OCI-LY7 (cell line): ENCODE measurements around the gene LSS. TPM values are rescaled to one million over a fixed set of nuclear protein-coding genes. Genes with fewer than 3 reads are reported as not detected.

Experiments
- BruUV-seq: library from RNA; stranded (reverse); fragments of 400-500 nt; replicated peaks from 2 replicates; lab custom pipeline; 2021; lab: Mats Ljungman, UMichigan
- CTCF ChIA-PET: fragments of 300-600 bp; sonication (Branson Sonifier 250); formaldehyde crosslinking; loops from one replicate; lab custom pipeline; 2022; ENCODE audit warnings: antibody characterized with exemption; ENCODE audit not compliant: unreplicated experiment; lab: Charles Lee
- POLR2A ChIA-PET: fragments of 300-600 bp; sonication (Branson Sonifier 250); formaldehyde crosslinking; loops from one replicate; lab custom pipeline; 2022; ENCODE audit warnings: antibody characterized with exemption; lab: Charles Lee
- DNase-seq: peaks from one replicate; pipeline ENCODE4 v3.0.0-alpha.2; 2015; ENCODE audit warnings: low spot score
- H2AFZ ChIP-seq: fragments of 200-600 bp; sonication (generic), shearing (Covaris generic); 2 replicates; pipeline ENCODE4 v1.6.1; 2014; ENCODE audit warnings: mild to moderate bottlenecking, antibody characterized with exemption, low read length, moderate library complexity
- H3K27ac ChIP-seq: fragments of 200-600 bp; sonication (generic); 2 replicates; pipeline ENCODE4 v1.5.1; 2014; ENCODE audit warnings: mixed run types, low read depth, mild to moderate bottlenecking, moderate library complexity, low read length, inconsistent platforms; ENCODE audit not compliant: poor library complexity, severe bottlenecking
- H3K36me3 ChIP-seq: fragments of 200-600 bp; sonication (generic); 2 replicates; pipeline ENCODE4 v1.6.1; 2014; ENCODE audit warnings: mild to moderate bottlenecking, antibody characterized with exemption, low read length, moderate library complexity, mixed read lengths; ENCODE audit not compliant: insufficient read depth
- H3K4me1 ChIP-seq: fragments of 200-600 bp; sonication (generic); 2 replicates; pipeline ENCODE4 v1.5.1; 2014; ENCODE audit warnings: mild to moderate bottlenecking, low read length; ENCODE audit not compliant: insufficient read depth, poor library complexity, severe bottlenecking
- H3K4me2 ChIP-seq: fragments of 200-600 bp; sonication (generic); 2 replicates; pipeline ENCODE4 v1.6.1; 2014; ENCODE audit warnings: mild to moderate bottlenecking, low read length
- H3K4me3 ChIP-seq: fragments of 200-600 bp; sonication (generic); 2 replicates; pipeline ENCODE4 v1.5.1; 2014; ENCODE audit warnings: mild to moderate bottlenecking, low read depth, low read length; ENCODE audit not compliant: poor library complexity, severe bottlenecking
- H3K79me2 ChIP-seq: fragments of 200-600 bp; sonication (generic); 2 replicates; pipeline ENCODE4 v1.6.1; 2016; ENCODE audit warnings: low read depth, mild to moderate bottlenecking, low read length, moderate library complexity, mixed read lengths; ENCODE audit not compliant: insufficient read depth
- H3K9me2 ChIP-seq: fragments of 200-600 bp; sonication (generic); 2 replicates; pipeline ENCODE4 v1.6.1; 2016; ENCODE audit warnings: mild to moderate bottlenecking, low read length, mixed read lengths; ENCODE audit not compliant: insufficient read depth
- H3K9me3 ChIP-seq: fragments of 200-600 bp; sonication (generic); 2 replicates; pipeline ENCODE4 v1.6.1; 2014; ENCODE audit warnings: mild to moderate bottlenecking, mixed run types, low read length, mixed read lengths
- H4K20me1 ChIP-seq: fragments of 200-600 bp; sonication (generic); 2 replicates; pipeline ENCODE4 v1.6.1; 2014; ENCODE audit warnings: mild to moderate bottlenecking, antibody characterized with exemption, low read length, moderate library complexity, mixed read lengths; ENCODE audit not compliant: insufficient read depth
- EZH2phosphoT487 ChIP-seq: fragments of 200-600 bp; sonication (generic); IDR thresholded peaks from 2 replicates; pipeline ENCODE4 v1.6.1; 2018; ENCODE audit warnings: low read depth, borderline replicate concordance, mild to moderate bottlenecking, mixed run types, antibody characterized with exemption, low read length, moderate library complexity, mixed read lengths
- intact Hi-C: fragments of 100-400 bp; cut with micrococcal nuclease; formaldehyde crosslinking; loops from one replicate; pipeline ENCODE4 v1.10.0; 2022; ENCODE audit not compliant: unreplicated experiment
- total RNA-seq, 2 experiments: library from RNA; depleted of rRNA in 1 of 2; stranded (reverse); fragments of >200 nt in 1 of 2; shearing (Covaris generic) in 1 of 2; gene quantifications; 2 replicates each; pipeline ENCODE4 v1.2.3, GENCODE V29; 2014 to 2022
- TF ChIP-seq, protein P1 (sequence below): fragments of 200-600 bp; sonication (generic); conservative IDR thresholded peaks from 2 replicates; pipeline ENCODE4 v1.5.1; 2014; ENCODE audit warnings: mild to moderate bottlenecking, antibody characterized with exemption, low read length, moderate library complexity, mixed read lengths

Gene LSS
- total RNA-seq, 2 experiments from 2014 or later = 45.4 to 137 TPM

DNA sequence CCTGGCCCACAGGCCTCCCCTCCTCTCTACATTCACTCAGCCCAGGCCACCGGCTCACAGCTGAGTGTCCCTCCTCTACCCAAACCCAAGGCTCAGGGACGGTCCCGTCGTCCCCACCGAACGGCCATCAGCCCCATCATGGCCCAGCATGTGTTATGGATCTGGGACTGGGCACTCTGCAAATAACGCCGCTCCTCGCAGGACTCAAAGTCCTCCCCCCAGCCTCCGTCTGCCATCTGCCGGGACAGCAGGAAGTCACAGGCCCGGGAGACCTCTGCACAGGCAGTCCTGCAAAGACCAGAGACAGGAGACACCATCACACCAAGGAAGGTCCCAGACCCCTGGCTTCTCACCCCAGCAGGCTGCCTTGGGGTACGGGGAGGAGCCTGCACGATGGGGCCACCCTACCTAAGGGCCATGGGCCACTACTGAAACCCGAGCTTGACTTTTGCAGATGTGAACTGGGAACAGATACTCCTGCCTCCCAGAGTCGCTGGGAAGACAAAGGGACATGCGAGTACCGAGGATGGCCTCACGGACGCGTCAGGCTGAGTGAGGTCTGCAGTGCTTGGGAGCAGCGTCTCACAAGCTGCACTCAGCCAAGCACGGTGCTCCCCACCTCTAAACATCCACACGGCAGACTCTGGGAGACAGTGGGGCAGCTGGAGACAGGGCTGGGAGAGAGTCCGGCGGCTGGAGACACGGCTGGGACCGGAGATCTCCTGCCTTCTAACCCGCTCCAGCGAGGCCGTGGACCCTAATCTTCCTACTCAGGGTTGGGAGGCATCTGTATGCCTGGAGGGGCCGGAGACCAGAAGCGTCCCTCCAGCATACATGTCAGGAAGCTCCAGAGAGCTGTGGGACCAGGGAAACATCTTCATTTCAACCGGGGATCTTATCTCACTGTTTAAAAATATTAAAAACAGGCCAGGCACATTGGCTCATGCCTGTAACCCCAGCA is 33.9 kb downstream of the LSS start:
- DNase-seq = no peak
- no peaks in the 10 kb centered on the region for H3K79me2 ChIP-seq
- intact Hi-C loops = no loop called here
- ChIA-PET POLR2A (no interaction called here), CTCF (no interaction called here)
- H3K9me3 ChIP-seq = no peaks in the 10 kb centered on the region
- H3K4me2 ChIP-seq = no peak overlapping the region
- no peak overlapping the region for H3K27ac ChIP-seq
- BruUV-seq = no TSS peak
- H4K20me1 ChIP-seq = no peaks in the 10 kb centered on the region
- no peaks in the 10 kb centered on the region for H3K4me1 ChIP-seq
- no peak overlapping the region for H2AFZ ChIP-seq
- no peaks in the 10 kb centered on the region for H3K9me2 ChIP-seq
- TF ChIP-seq EZH2phosphoT487 = no peak
- TF ChIP-seq, protein P1, sequence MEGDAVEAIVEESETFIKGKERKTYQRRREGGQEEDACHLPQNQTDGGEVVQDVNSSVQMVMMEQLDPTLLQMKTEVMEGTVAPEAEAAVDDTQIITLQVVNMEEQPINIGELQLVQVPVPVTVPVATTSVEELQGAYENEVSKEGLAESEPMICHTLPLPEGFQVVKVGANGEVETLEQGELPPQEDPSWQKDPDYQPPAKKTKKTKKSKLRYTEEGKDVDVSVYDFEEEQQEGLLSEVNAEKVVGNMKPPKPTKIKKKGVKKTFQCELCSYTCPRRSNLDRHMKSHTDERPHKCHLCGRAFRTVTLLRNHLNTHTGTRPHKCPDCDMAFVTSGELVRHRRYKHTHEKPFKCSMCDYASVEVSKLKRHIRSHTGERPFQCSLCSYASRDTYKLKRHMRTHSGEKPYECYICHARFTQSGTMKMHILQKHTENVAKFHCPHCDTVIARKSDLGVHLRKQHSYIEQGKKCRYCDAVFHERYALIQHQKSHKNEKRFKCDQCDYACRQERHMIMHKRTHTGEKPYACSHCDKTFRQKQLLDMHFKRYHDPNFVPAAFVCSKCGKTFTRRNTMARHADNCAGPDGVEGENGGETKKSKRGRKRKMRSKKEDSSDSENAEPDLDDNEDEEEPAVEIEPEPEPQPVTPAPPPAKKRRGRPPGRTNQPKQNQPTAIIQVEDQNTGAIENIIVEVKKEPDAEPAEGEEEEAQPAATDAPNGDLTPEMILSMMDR = no peak
- no peak overlapping the region for H3K4me3 ChIP-seq
- H3K36me3 ChIP-seq = peaks cover 64% of the 10 kb centered on the region

DNA sequence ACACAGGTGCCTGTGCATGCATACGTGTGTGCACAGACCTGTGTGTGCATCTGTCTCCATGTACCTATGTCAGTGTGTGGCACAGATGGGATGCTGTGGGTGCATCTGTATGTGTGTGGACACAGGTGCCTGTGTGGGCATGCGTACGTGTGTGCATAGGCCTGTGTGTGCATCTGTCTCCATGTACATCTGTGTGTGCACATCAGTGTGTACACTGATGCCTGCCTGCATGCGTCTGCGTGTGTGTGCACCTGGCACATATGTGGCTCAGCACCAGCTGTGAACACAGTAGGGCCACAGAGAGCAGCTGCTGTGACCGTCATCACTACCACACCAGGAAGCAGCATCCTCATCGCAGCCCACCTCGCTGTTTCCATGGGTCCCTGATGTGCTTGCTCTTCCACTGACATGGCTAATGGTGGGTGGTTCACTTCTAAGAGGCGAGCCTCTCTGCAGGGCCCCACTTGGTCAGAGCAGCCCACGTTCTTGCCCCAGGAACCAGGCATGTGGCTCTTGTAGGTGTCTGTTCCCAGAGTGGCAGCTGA is 34.7 kb downstream of the LSS start:
- ChIA-PET POLR2A (no interaction called here), CTCF (no interaction called here)
- Histone ChIP-seq H3K4me2 (no peak overlapping the region), H3K79me2 (no peaks in the 10 kb centered on the region), H3K4me1 (no peaks in the 10 kb centered on the region), H3K4me3 (no peak overlapping the region), H3K27ac (no peak overlapping the region), H2AFZ (no peak overlapping the region), H3K9me2 (no peaks in the 10 kb centered on the region), H3K9me3 (no peaks in the 10 kb centered on the region), H3K36me3 (peaks cover 57% of the 10 kb centered on the region), H4K20me1 (no peaks in the 10 kb centered on the region)
- intact Hi-C loops = no loop called here
- no peak for TF ChIP-seq EZH2phosphoT487
- TF ChIP-seq, protein P1 = no peak
- BruUV-seq = no TSS peak
- no peak for DNase-seq
